Adrenal gland (tissue), 12 donors: ENCODE measurements around the gene VANGL2. TPM values are rescaled to one million over a fixed set of nuclear protein-coding genes. Genes with fewer than 3 reads are reported as not detected.

ENCODE experiments used
- DNase-seq, 7 donors: peaks; one replicate each; pipeline ENCODE4 v3.0.0-alpha.2; 2019 to 2020
- H3K27ac ChIP-seq, 5 donors: fragments of 200-600 bp; sonication (generic) in 4 of 5; 1 replicate in 3 of 5; 2 replicates in 2 of 5; pipeline versions ENCODE4 v1.5.1 to v1.8.0; 2016 to 2020; ENCODE audit warnings: mild to moderate bottlenecking in 1 of 5
- H3K27me3 ChIP-seq: fragments of 200-600 bp; 2 replicates; pipeline ENCODE4 v1.8.0; 2021
- H3K36me3 ChIP-seq, 2 donors: fragments of 200-600 bp; replicated peaks in 1 of 2; 1 replicate in 1 of 2; 2 replicates in 1 of 2; pipeline versions ENCODE4 v1.5.1 to v1.8.0; 2018 to 2022
- H3K4me1 ChIP-seq, 2 donors: fragments of 200-600 bp; replicated peaks in 1 of 2; 1 replicate in 1 of 2; 2 replicates in 1 of 2; pipeline versions ENCODE4 v1.5.1 to v1.8.0; 2018 to 2021
- H3K4me3 ChIP-seq, 4 donors: fragments of 200-600 bp; sonication (generic) in 3 of 4; one replicate each; pipeline ENCODE4 v1.5.1; 2016 to 2018
- H3K9me3 ChIP-seq, 3 donors: fragments of 200-600 bp; sonication (generic) in 1 of 3; replicated peaks in 1 of 3; 1 replicate in 2 of 3; 2 replicates in 1 of 3; pipeline versions ENCODE4 v1.5.1 to v1.8.0; 2016 to 2021
- POLR2A ChIP-seq, 2 donors: fragments of 450-650 bp; IDR thresholded peaks; one replicate each; pipeline ENCODE4 v1.6.1; 2017; ENCODE audit warnings: antibody characterized with exemption in 2 of 2, mild to moderate bottlenecking in 2 of 2, moderate library complexity in 1 of 2
- WGBS, 4 donors: extraction: QIAGEN DNeasy Blood & Tissue Kit in 2 of 4; methylation state at CpG; one replicate each; pipeline versions ENCODE4 v1.1.5 to v1.1.7; 2013 to 2017; 5-methylcytosine and 5-hydroxymethylcytosine counted together
- intact Hi-C, 2 donors: fragments of 100-400 bp; cut with DNase I; formaldehyde crosslinking; loops; one replicate each; pipeline versions ENCODE4 v1.14.1 to v1.15.0; 2022 to 2023
- polyA plus RNA-seq, 3 donors: library from polyadenylated mRNA; stranded (reverse); fragments of 200-250 nt in 2 of 3; fragments of 350-450 nt in 1 of 3; fragmentation: Illumina TruSeq in 1 of 3; extraction: RNeasy Lipid Tissue Mini Kit (QIAGEN cat#74804) in 1 of 3; gene quantifications; one replicate each; pipeline ENCODE4 v1.2.3, GENCODE V29; 2013 to 2014
- total RNA-seq, 9 donors: library from RNA; depleted of rRNA in 4 of 9; stranded (reverse); fragments of >200 nt in 4 of 9; fragments of 120-200 nt in 1 of 9; fragmentation: NEBNext Ultra II Directional in 1 of 9; extraction: Animal tissue kit (Norgen Biotek cat#: 25700) in 1 of 9; gene quantifications; one replicate each; pipeline versions ENCODE4 v1.1.0 to v1.2.4, GENCODE V29; 2013 to 2023
- TF ChIP-seq, protein P1 (sequence below), 6 experiments: fragments of 450-650 bp in 4 of 6; fragments of 200-600 bp in 2 of 6; sonication (generic) in 1 of 6; IDR thresholded peaks; 1 replicate in 5 of 6; 2 replicates in 1 of 6; pipeline versions ENCODE4 v1.5.1 to v1.8.0; 2016 to 2021; ENCODE audit warnings: antibody characterized with exemption in 6 of 6, mild to moderate bottlenecking in 2 of 6, moderate library complexity in 1 of 6
- donor health status: healthy with polysubstance abuse.
- donor health status: Bipolar disorder and iron deficiency.
- donor health status: DM: yes; HTN: yes; CAD: no.
- donor health status: DM: no; HTN: no; CAD: no.
- donor health status: DM: no; HTN: no; CAD: no.
- donor health status: DM: yes; HTN: yes; CAD: no.

VANGL2 gene
- total and polyA plus RNA-seq, 12 donors, result 0.20 to 2.2 (median 0.74) TPM

DNA sequence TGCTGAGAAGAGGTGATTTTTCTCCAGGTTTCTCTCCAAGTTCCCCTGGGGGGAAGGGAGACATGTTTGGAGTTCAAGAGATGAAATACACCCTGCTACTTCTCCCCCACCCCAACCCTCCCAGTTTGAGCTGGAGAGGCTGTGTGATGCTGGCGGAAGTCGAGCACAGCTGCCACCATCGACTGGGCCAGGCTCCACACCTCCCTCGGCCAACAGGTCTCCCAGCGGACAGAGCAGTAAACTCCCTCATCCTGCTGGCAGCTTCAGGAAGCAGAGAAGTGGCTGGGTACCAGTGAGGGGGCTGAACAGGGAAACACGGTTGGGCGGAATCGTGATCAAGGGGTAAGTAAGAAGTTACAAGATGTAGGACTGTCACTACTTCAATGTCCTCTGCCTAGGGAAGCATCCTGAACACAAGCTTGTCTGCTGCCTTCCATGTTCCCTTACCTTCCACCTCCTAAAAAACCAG is 40.1 kb upstream of the VANGL2 start:
- Histone ChIP-seq H3K27ac (no peak overlapping the region), H3K9me3 (no peaks in the 10 kb centered on the region), H3K4me1 (no peaks in the 10 kb centered on the region), H3K4me3 (no peak overlapping the region), H3K27me3 (no peaks in the 10 kb centered on the region), H3K36me3 (peaks cover 0 to 36% of the 10 kb centered on the region in 2 donors)
- intact Hi-C loops, result no loop called here
- TF ChIP-seq, protein P1, sequence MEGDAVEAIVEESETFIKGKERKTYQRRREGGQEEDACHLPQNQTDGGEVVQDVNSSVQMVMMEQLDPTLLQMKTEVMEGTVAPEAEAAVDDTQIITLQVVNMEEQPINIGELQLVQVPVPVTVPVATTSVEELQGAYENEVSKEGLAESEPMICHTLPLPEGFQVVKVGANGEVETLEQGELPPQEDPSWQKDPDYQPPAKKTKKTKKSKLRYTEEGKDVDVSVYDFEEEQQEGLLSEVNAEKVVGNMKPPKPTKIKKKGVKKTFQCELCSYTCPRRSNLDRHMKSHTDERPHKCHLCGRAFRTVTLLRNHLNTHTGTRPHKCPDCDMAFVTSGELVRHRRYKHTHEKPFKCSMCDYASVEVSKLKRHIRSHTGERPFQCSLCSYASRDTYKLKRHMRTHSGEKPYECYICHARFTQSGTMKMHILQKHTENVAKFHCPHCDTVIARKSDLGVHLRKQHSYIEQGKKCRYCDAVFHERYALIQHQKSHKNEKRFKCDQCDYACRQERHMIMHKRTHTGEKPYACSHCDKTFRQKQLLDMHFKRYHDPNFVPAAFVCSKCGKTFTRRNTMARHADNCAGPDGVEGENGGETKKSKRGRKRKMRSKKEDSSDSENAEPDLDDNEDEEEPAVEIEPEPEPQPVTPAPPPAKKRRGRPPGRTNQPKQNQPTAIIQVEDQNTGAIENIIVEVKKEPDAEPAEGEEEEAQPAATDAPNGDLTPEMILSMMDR (IDR thresholded peaks at IDR 0.05), result no peak
- no peak for TF ChIP-seq POLR2A (IDR thresholded peaks at IDR 0.05)
- peak in 1 of 7 donors; percentile 21 for DNase-seq
- 88 to 96% (median 91%) methylated on average over 4 to 8 of the region's 8 CpGs for WGBS, 4 donors

DNA sequence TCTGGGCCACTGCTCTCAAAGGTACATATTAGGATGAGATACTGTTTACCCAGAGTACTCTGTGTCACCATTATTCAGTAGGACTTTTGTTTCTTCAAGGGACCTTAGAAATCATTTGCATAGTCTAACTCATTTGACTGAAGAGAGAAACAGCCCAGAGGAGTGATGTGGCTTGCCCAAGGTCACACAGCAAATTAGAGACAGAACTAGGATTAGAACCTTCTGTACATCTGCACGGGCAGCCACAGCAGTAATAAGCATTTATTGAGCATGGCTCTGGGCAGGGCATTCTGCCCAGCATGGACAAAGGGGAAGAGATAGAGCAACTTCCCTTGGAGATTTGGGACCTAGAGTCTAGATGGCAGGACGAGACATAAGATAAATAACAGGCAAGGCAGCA is 39.2 kb upstream of the VANGL2 start:
- intact Hi-C loops, result no loop called here
- no peaks in the 10 kb centered on the region for H3K27me3 ChIP-seq
- no peaks in the 10 kb centered on the region for H3K9me3 ChIP-seq
- 81 to 92% (median 84%) methylated on average over 2 of the region's 2 CpGs for WGBS, 4 donors
- no peak for DNase-seq
- TF ChIP-seq POLR2A (IDR thresholded peaks at IDR 0.05), result no peak
- TF ChIP-seq, protein P1 (IDR thresholded peaks at IDR 0.05), result no peak
- no peak overlapping the region for H3K27ac ChIP-seq
- H3K4me3 ChIP-seq, result no peak overlapping the region
- peaks cover 0 to 27% of the 10 kb centered on the region in 2 donors for H3K36me3 ChIP-seq
- no peaks in the 10 kb centered on the region for H3K4me1 ChIP-seq

DNA sequence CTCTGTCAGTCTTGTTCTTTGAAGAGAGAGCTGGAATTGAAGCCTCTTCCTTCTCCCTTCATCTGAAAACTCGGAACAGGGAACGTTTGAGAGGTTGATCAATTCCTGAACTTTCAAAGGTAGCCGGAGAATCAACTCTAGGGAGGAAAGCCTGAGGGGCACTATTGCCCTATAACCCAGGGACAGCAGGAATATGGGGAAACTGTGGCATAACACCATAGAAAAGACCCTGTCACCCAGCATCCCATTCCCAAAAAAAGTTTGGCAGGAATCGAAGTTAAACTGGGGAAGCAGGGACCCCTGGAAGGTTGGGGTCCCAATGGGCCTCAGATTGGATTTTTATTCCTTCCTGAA is 38.6 kb upstream of the VANGL2 start:
- DNase-seq, result no peak
- WGBS, 4 donors, result 75 to 95% (median 85%) methylated on average over 4 of the region's 4 CpGs
- intact Hi-C loops, result no loop called here
- Histone ChIP-seq H3K4me1 (no peaks in the 10 kb centered on the region), H3K9me3 (no peaks in the 10 kb centered on the region), H3K4me3 (no peak overlapping the region), H3K27ac (no peak overlapping the region), H3K27me3 (no peaks in the 10 kb centered on the region), H3K36me3 (peaks cover 0 to 21% of the 10 kb centered on the region in 2 donors)
- no peak for TF ChIP-seq POLR2A (IDR thresholded peaks at IDR 0.05)
- TF ChIP-seq, protein P1 (IDR thresholded peaks at IDR 0.05), result no peak

DNA sequence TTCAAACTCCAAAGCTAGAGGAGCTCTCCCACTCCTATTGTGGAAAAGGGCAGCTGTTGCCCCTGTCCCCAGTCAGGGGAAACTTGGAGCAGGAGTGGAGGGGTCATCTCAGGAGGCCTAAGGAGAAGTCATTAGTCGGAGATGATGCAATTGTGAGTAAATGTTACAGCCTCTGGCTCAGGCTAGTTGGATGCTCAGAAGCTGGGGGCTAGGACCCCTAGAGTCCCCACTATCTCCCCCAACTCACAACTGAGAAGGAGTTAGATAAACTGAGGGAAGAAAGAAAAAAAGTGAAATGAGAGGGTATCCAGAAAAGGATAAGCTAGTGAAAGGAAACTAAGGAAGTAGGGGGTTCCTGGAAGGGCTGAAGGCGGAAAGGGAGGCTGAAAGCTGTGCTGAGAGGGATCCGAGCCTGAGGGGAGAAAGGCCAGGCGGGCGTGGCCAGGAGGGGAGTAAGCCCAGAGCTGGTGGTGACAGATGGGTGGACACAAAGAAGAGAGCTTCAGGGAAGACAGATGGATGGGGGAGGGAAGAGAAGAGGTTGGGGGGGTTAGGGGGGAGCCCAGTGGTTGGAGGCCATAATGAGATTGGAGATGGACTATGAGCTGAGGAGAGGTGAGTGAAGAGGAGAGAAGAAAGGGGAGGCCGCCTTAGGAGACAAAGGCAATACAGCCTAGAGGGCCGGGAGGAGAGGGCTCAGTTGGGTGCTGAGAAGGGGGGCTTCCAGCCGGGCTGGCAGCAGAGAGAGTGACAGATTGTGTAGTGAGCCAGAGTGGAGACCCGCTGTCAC is 38.0 kb upstream of the VANGL2 start:
- WGBS, 4 donors, result 74 to 79% (median 77%) methylated on average over 9 of the region's 9 CpGs
- H3K36me3 ChIP-seq, result peaks cover 0 to 15% of the 10 kb centered on the region in 2 donors
- no peak for TF ChIP-seq POLR2A (IDR thresholded peaks at IDR 0.05)
- TF ChIP-seq, protein P1 (IDR thresholded peaks at IDR 0.05), result no peak
- no peaks in the 10 kb centered on the region for H3K9me3 ChIP-seq
- H3K27me3 ChIP-seq, result no peaks in the 10 kb centered on the region
- DNase-seq, result no peak
- no peak overlapping the region for H3K27ac ChIP-seq
- H3K4me3 ChIP-seq, result no peak overlapping the region
- intact Hi-C loops, result no loop called here
- no peaks in the 10 kb centered on the region for H3K4me1 ChIP-seq
